SK-N-SH treated with all-trans-retinoic acid at 6 μM for 48 hours (cell line): ENCODE results near the gene SFI1.

ENCODE experiments used
- ATAC-seq: fragments of 200-7000 bp; cut with Tn5 transposase; 3 replicates; pipeline ENCODE4 v1.9.1; 2020; ENCODE audit warnings: mild to moderate bottlenecking, moderate library complexity
- ARNTL ChIP-seq: fragments of 450-650 bp; formaldehyde crosslinking; IDR thresholded peaks from 2 replicates; pipeline ENCODE4 v1.5.0; 2020; ENCODE audit warnings: low read depth, mild to moderate bottlenecking, moderate library complexity, borderline replicate concordance
- BACH2 ChIP-seq: fragments of 250-450 bp; sonication (Bioruptor Pico); IDR thresholded peaks from 2 replicates; pipeline ENCODE4 v1.9.0; 2021; ENCODE audit warnings: mild to moderate bottlenecking, borderline replicate concordance
- ESRRG ChIP-seq: fragments of 250-450 bp; sonication (Bioruptor Pico); IDR thresholded peaks from 2 replicates; pipeline ENCODE4 v1.6.1; 2021; ENCODE audit warnings: mild to moderate bottlenecking
- GLIS3 ChIP-seq: fragments of 250-450 bp; sonication (Bioruptor Pico); IDR thresholded peaks from 2 replicates; pipeline ENCODE4 v1.5.0; 2020; ENCODE audit warnings: mild to moderate bottlenecking, moderate library complexity
- ISL1 ChIP-seq: fragments of 250-450 bp; sonication (Bioruptor Pico); IDR thresholded peaks from 2 replicates; pipeline ENCODE4 v2.1.2; 2022; ENCODE audit warnings: mild to moderate bottlenecking, moderate library complexity
- OSR1 ChIP-seq: fragments of 250-450 bp; sonication (Bioruptor Pico); IDR thresholded peaks from 2 replicates; pipeline ENCODE4 v1.8.0; 2022; ENCODE audit warnings: moderate library complexity, mild to moderate bottlenecking, inconsistent platforms
- PPARA ChIP-seq: fragments of 250-450 bp; sonication (Bioruptor Pico); IDR thresholded peaks from 2 replicates; pipeline ENCODE4 v1.5.0; 2020; ENCODE audit warnings: mild to moderate bottlenecking, borderline replicate concordance
- RARB ChIP-seq: fragments of 250-450 bp; sonication (Bioruptor Pico); IDR thresholded peaks from 2 replicates; pipeline ENCODE4 v1.8.0; 2021; ENCODE audit warnings: mild to moderate bottlenecking, moderate library complexity
- SNAI2 ChIP-seq: fragments of 250-450 bp; sonication (Bioruptor Pico); IDR thresholded peaks from 2 replicates; pipeline ENCODE4 v1.5.0; 2020; ENCODE audit warnings: mild to moderate bottlenecking, moderate library complexity
- TCF4 ChIP-seq: fragments of 250-450 bp; sonication (Bioruptor Pico); IDR thresholded peaks from 2 replicates; pipeline ENCODE4 v1.8.0; 2021; ENCODE audit warnings: mild to moderate bottlenecking, moderate library complexity, borderline replicate concordance
- TOX ChIP-seq: fragments of 250-450 bp; sonication (Bioruptor Pico); IDR thresholded peaks from 2 replicates; pipeline ENCODE4 v1.8.0; 2021; ENCODE audit warnings: mild to moderate bottlenecking, moderate library complexity, borderline replicate concordance
- ZC3H10 ChIP-seq: fragments of 250-450 bp; sonication (Bioruptor Pico); IDR thresholded peaks from 2 replicates; pipeline ENCODE4 v1.5.1; 2021; ENCODE audit warnings: mild to moderate bottlenecking, moderate library complexity
- ZFP3 ChIP-seq: fragments of 250-450 bp; sonication (Bioruptor Pico); IDR thresholded peaks from 2 replicates; pipeline ENCODE4 v1.5.0; 2020; ENCODE audit warnings: mild to moderate bottlenecking, moderate library complexity
- ZFP30 ChIP-seq: fragments of 450-650 bp; formaldehyde crosslinking; IDR thresholded peaks from 2 replicates; pipeline ENCODE4 v1.5.0; 2022; ENCODE audit warnings: mild to moderate bottlenecking, moderate library complexity
- ZNF565 ChIP-seq: fragments of 450-650 bp; formaldehyde crosslinking; conservative IDR thresholded peaks from 2 replicates; pipeline ENCODE4 v1.5.0; 2020; ENCODE audit warnings: low read depth, mild to moderate bottlenecking, moderate library complexity
- ZNF70 ChIP-seq: fragments of 450-650 bp; formaldehyde crosslinking; IDR thresholded peaks from 2 replicates; pipeline ENCODE4 v1.5.0; 2020; ENCODE audit warnings: mild to moderate bottlenecking, moderate library complexity
- ZNF8 ChIP-seq: fragments of 450-650 bp; formaldehyde crosslinking; IDR thresholded peaks from 2 replicates; pipeline ENCODE4 v1.5.0; 2020; ENCODE audit warnings: mild to moderate bottlenecking, moderate library complexity
- TF ChIP-seq, protein P1 (sequence below): fragments of 250-450 bp; sonication (Bioruptor Pico); IDR thresholded peaks from 2 replicates; pipeline ENCODE4 v1.8.0; 2021; ENCODE audit warnings: low read depth, mild to moderate bottlenecking, moderate library complexity, borderline replicate concordance
- TF ChIP-seq, protein P2 (sequence below): fragments of 250-450 bp; sonication (Bioruptor Pico); IDR thresholded peaks from 2 replicates; pipeline ENCODE4 v1.5.0; 2020; ENCODE audit warnings: mild to moderate bottlenecking, moderate library complexity
- TF ChIP-seq, protein P3 (sequence below): fragments of 250-450 bp; sonication (Bioruptor Pico); IDR thresholded peaks from 2 replicates; pipeline ENCODE4 v1.5.1; 2020; ENCODE audit warnings: low read depth, mild to moderate bottlenecking, moderate library complexity
- TF ChIP-seq, protein P4 (sequence below): fragments of 250-450 bp; sonication (Bioruptor Pico); IDR thresholded peaks from 2 replicates; pipeline ENCODE4 v1.5.1; 2021; ENCODE audit warnings: mild to moderate bottlenecking, moderate library complexity

The SFI1 gene

DNA sequence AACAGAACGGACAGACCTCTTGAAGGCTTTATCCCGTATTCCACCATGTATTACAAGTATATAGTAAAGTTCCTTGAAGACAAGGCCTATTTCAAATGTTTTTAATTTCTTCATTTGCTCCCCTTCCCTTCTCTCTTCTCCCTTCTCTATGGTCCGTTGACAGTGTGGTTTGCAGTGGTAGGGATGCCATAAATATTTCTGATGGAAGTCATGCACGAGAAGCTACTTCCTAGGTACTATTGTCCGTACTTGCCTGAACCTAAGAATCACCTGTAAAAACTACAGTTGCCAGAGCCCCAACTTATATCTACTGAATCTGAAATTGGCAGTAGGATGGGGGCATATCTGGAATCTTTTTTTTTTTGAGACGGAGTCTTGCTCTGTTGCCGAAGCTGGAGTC lies 162.9 kb downstream of the SFI1 start:
- ATAC-seq = no peak
- TF ChIP-seq ARNTL (CRISPR knock-in tag) (no peak), GLIS3 (CRISPR knock-in tag) (no peak), SNAI2 (no peak), ZNF8 (no peak), RARB (CRISPR knock-in tag) (no peak), ISL1 (CRISPR knock-in tag) (no peak), ZNF565 (CRISPR knock-in tag) (no peak), PPARA (CRISPR knock-in tag) (no peak), ZNF70 (CRISPR knock-in tag) (no peak), BACH2 (no peak)
- TF ChIP-seq, protein P1, sequence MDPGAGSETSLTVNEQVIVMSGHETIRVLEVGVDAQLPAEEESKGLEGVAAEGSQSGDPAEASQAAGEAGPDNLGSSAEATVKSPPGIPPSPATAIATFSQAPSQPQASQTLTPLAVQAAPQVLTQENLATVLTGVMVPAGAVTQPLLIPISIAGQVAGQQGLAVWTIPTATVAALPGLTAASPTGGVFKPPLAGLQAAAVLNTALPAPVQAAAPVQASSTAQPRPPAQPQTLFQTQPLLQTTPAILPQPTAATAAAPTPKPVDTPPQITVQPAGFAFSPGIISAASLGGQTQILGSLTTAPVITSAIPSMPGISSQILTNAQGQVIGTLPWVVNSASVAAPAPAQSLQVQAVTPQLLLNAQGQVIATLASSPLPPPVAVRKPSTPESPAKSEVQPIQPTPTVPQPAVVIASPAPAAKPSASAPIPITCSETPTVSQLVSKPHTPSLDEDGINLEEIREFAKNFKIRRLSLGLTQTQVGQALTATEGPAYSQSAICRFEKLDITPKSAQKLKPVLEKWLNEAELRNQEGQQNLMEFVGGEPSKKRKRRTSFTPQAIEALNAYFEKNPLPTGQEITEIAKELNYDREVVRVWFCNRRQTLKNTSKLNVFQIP (CRISPR knock-in tag) = no peak
- TF ChIP-seq, protein P2, sequence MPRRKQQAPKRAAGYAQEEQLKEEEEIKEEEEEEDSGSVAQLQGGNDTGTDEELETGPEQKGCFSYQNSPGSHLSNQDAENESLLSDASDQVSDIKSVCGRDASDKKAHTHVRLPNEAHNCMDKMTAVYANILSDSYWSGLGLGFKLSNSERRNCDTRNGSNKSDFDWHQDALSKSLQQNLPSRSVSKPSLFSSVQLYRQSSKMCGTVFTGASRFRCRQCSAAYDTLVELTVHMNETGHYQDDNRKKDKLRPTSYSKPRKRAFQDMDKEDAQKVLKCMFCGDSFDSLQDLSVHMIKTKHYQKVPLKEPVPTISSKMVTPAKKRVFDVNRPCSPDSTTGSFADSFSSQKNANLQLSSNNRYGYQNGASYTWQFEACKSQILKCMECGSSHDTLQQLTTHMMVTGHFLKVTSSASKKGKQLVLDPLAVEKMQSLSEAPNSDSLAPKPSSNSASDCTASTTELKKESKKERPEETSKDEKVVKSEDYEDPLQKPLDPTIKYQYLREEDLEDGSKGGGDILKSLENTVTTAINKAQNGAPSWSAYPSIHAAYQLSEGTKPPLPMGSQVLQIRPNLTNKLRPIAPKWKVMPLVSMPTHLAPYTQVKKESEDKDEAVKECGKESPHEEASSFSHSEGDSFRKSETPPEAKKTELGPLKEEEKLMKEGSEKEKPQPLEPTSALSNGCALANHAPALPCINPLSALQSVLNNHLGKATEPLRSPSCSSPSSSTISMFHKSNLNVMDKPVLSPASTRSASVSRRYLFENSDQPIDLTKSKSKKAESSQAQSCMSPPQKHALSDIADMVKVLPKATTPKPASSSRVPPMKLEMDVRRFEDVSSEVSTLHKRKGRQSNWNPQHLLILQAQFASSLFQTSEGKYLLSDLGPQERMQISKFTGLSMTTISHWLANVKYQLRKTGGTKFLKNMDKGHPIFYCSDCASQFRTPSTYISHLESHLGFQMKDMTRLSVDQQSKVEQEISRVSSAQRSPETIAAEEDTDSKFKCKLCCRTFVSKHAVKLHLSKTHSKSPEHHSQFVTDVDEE (CRISPR knock-in tag) = no peak
- TF ChIP-seq, protein P3, sequence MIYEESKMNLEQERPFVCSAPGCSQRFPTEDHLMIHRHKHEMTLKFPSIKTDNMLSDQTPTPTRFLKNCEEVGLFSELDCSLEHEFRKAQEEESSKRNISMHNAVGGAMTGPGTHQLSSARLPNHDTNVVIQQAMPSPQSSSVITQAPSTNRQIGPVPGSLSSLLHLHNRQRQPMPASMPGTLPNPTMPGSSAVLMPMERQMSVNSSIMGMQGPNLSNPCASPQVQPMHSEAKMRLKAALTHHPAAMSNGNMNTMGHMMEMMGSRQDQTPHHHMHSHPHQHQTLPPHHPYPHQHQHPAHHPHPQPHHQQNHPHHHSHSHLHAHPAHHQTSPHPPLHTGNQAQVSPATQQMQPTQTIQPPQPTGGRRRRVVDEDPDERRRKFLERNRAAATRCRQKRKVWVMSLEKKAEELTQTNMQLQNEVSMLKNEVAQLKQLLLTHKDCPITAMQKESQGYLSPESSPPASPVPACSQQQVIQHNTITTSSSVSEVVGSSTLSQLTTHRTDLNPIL (CRISPR knock-in tag) = no peak
- TF ChIP-seq, all 23 proteins: peak for 0

DNA sequence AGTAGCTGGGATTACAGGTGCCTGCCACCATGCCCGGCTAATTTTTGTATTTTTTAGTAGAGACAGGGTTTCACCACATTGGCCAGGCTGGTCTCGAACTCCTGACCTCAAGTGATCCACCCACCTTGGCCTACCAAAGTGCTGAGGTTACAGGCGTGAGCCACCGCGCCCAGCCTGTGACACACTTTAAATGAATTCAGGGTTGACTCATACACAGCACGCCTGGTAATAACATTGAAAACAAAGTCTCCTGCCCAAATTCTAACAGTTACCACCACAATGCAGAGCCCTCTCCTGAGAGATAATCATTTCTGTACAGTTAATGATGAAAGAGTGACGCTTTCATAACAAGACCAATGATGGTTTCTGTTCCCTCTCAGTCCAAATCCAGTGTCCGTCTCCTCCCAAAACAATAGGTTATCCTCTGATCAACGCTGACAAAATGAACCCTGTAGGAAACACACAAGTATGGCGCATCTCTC lies 164.6 kb downstream of the SFI1 start:
- ATAC-seq = peak; percentile 36; the same call in 2 of the 3 replicates

DNA sequence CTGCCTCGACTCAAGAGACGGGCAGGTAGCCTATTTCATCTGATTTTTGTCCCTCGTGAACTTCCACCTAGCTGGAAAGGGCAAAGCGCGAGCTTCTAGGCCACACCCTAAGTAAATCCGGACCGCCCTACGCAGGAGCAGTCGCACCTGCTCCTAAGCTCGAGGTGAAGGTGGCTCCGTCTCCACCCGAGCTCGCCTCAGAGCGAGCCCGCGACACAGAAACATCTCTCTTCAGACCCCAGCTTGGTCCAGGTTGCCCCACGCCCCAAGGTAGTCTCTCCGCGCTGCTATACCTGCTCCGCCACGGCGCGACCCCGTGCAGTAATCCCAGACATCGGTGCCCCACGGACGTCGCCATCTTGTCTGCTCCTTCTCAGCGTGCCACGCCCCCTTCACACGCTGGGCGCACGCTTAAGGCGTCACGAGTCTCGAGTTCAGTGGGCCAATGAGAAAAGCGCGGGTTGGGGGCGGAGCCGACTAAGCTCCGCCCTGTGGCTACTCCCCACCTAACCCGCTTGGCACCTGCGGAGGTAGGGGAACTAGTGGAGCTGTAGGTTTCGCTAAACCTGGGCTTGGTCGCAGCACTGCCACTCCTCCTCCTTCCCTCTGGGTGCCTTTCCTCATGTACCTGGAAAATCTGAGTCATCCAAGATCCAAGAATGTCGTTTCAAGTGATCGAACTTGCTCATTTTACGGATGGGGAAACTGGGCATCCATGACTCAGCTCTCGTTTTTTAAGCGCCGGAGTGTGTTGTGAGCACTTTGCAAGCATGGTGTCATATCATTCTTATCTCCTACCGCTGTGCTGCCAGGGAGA lies 165.7 kb downstream of the SFI1 start, which contains the start of gene PISD:
PISD (minus strand) TSS at position 365 of the 817 bp plus-strand sequence; CDS start at position 358, 7 bp downstream.
- TF ChIP-seq OSR1 (CRISPR knock-in tag) = no peak
- no peak for TF ChIP-seq ISL1 (CRISPR knock-in tag)
- TF ChIP-seq, all 23 proteins: peak for 0
- peak; percentile 95 for ATAC-seq

DNA sequence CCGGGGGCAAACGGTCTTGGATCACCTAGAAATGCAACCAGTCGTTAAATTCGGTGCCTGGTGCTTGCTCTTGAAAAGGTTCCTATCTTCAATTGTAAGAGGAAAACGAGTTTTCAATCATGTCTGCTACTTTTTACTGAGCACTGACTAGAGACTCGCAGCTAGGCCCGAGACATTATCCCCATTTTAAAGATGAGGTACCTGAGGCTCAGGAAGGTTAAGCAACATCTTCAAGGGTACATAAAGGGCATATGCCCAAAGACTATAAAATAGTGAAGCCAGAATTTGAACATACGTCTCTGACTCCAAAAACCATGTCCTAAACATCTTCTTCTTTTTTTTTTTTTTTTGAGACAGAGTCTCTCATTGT lies 166.3 kb downstream of the SFI1 start:
- ATAC-seq = no peak
- TF ChIP-seq, protein P1 (CRISPR knock-in tag) = no peak
- TF ChIP-seq SNAI2 (no peak), ZFP30 (no peak), ZNF70 (CRISPR knock-in tag) (no peak), GLIS3 (CRISPR knock-in tag) (no peak), ISL1 (CRISPR knock-in tag) (no peak), PPARA (CRISPR knock-in tag) (no peak), ZC3H10 (CRISPR knock-in tag) (no peak), ARNTL (CRISPR knock-in tag) (no peak), ZNF565 (CRISPR knock-in tag) (no peak), RARB (CRISPR knock-in tag) (no peak), ZNF8 (no peak), ESRRG (no peak), TOX (no peak), TCF4 (no peak), OSR1 (CRISPR knock-in tag) (no peak), ZFP3 (CRISPR knock-in tag) (no peak), BACH2 (no peak)
- TF ChIP-seq, protein P4, sequence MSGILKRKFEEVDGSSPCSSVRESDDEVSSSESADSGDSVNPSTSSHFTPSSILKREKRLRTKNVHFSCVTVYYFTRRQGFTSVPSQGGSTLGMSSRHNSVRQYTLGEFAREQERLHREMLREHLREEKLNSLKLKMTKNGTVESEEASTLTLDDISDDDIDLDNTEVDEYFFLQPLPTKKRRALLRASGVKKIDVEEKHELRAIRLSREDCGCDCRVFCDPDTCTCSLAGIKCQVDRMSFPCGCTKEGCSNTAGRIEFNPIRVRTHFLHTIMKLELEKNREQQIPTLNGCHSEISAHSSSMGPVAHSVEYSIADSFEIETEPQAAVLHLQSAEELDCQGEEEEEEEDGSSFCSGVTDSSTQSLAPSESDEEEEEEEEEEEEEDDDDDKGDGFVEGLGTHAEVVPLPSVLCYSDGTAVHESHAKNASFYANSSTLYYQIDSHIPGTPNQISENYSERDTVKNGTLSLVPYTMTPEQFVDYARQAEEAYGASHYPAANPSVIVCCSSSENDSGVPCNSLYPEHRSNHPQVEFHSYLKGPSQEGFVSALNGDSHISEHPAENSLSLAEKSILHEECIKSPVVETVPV (CRISPR knock-in tag) = no peak
- TF ChIP-seq, protein P2 (CRISPR knock-in tag) = no peak
